CD4-positive, alpha-beta T cell (primary cell): ENCODE data around the gene CAPZB. TPM values are rescaled to one million over a fixed set of nuclear protein-coding genes. Genes with fewer than 3 reads are reported as not detected.

Source experiments
- ATAC-seq: fragments of 200-7000 bp; cut with Tn5 transposase; one replicate; pipeline ENCODE4 v1.10.0; 2022; ENCODE audit warnings: mild to moderate bottlenecking; ENCODE audit not compliant: poor library complexity
- CTCF ChIA-PET: fragments of 350-600 bp; sonication (Branson Sonifier 250); formaldehyde crosslinking; loops from one replicate; lab custom pipeline; 2021; ENCODE audit warnings: antibody characterized with exemption, inconsistent platforms; lab: Charles Lee
- POLR2A ChIA-PET: fragments of 350-600 bp; sonication (Branson Sonifier 250); formaldehyde crosslinking; loops from one replicate; lab custom pipeline; 2021; ENCODE audit warnings: antibody characterized with exemption, inconsistent platforms; lab: Charles Lee
- DNase-seq, 14 experiments: peaks; one replicate each; pipeline ENCODE4 v3.0.0-alpha.2; 2013 to 2020; ENCODE audit warnings: mixed read lengths in 2 of 14
- H3K27ac ChIP-seq, 2 donors: one replicate each; pipeline versions ENCODE4 v1.5.1 to v1.7.0; 2013; ENCODE audit warnings: low read length in 2 of 2, low read depth in 1 of 2, mild to moderate bottlenecking in 1 of 2
- H3K27me3 ChIP-seq, 2 experiments: 1 replicate in 1 of 2; 2 replicates in 1 of 2; pipeline versions ENCODE4 v1.6.1 to v1.7.0; 2013; ENCODE audit warnings: low read length in 2 of 2, control low read depth in 1 of 2, mild to moderate bottlenecking in 1 of 2, moderate library complexity in 1 of 2; ENCODE audit not compliant: insufficient read depth in 2 of 2, control insufficient read depth in 1 of 2
- H3K36me3 ChIP-seq: one replicate; pipeline ENCODE4 v1.6.1; 2013; ENCODE audit warnings: low read length, control low read depth; ENCODE audit not compliant: insufficient read depth
- H3K4me1 ChIP-seq: one replicate; pipeline ENCODE4 v1.6.1; 2013; ENCODE audit warnings: low read length, control low read depth; ENCODE audit not compliant: insufficient read depth
- H3K4me3 ChIP-seq: one replicate; pipeline ENCODE4 v1.5.1; 2013; ENCODE audit warnings: mild to moderate bottlenecking, low read length, moderate library complexity
- H3K9me3 ChIP-seq, 2 experiments: 1 replicate in 1 of 2; 2 replicates in 1 of 2; pipeline versions ENCODE4 v1.6.1 to v1.7.0; 2013; ENCODE audit warnings: low read length in 2 of 2, mild to moderate bottlenecking in 2 of 2, control low read depth in 1 of 2, moderate library complexity in 1 of 2; ENCODE audit not compliant: control insufficient read depth in 1 of 2, insufficient read depth in 1 of 2
- H3K27ac Mint-ChIP-seq: one replicate; pipeline ENCODE4 v1.8.0; 2020; ENCODE audit warnings: mixed read lengths
- H3K27me3 Mint-ChIP-seq: one replicate; pipeline ENCODE4 v1.8.0; 2021; ENCODE audit warnings: mixed read lengths
- H3K36me3 Mint-ChIP-seq: one replicate; pipeline ENCODE4 v1.8.0; 2021; ENCODE audit warnings: low read depth, mixed read lengths
- H3K4me1 Mint-ChIP-seq: one replicate; pipeline ENCODE4 v1.8.0; 2021; ENCODE audit warnings: low read depth, mixed read lengths
- H3K4me3 Mint-ChIP-seq: one replicate; pipeline ENCODE4 v1.8.0; 2020; ENCODE audit warnings: mild to moderate bottlenecking, mixed read lengths
- H3K9me3 Mint-ChIP-seq: one replicate; pipeline ENCODE4 v1.8.0; 2020; ENCODE audit warnings: mixed read lengths
- intact Hi-C, 2 experiments: fragments of 100-400 bp; cut with DNase I in 1 of 2; cut with micrococcal nuclease in 1 of 2; formaldehyde crosslinking; loops; one replicate each; pipeline versions ENCODE4 v1.15.1 to v1.9.0; 2023 to 2025; cut with DNase I, micrococcal nuclease
- total RNA-seq, 174 experiments: library from RNA in 2 of 174; stranded (reverse) in 2 of 174; gene quantifications; one replicate each; pipeline ENCODE4 v1.2.3 and lab custom pipeline; 2021 to 2026
- TF ChIP-seq, protein P1 (sequence below): fragments of 200-600 bp; IDR thresholded peaks from one replicate; pipeline ENCODE4 v1.8.0; 2022; ENCODE audit warnings: antibody characterized with exemption, mild to moderate bottlenecking

CAPZB gene
- total RNA-seq, 2 experiments from 2014 or later: 168 to 173 TPM

DNA sequence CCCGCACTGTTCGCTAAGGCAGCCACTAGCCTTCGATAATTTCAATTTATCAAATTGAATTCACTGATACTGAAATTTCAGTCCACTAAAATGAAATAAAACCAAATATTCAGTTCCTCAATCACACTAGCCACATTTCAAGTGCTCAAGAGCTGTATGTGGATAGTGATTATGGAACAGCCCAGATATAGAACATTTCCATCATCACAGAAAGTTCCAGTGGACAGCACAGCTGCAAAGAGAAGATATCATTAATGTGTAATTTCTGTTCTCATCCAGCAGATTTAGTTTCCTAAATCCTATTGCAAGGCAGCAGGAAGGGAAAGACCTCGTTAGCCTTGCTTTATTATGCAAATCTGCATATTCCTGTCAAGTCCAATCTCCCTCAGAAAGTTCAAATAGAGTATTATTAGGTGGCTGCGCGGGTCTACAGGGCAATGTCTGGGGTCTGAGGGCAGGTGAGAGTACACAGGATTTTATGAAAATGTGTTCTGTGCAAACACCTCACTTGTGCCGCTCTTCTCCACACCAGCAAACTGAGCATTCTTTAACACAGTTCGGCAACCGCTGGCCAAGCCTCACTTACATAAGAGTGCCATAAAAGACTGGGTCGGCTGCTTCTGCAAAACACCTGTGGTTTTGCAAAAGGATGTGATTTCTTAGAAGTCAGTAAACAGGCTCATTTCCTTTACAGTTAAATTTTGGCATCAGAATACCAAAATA, 22.4 kb downstream of the CAPZB start:
- Mint-ChIP-seq H3K27me3 (no peaks in the 10 kb centered on the region), H3K4me3 (peak overlapping the region; percentile 81)
- intact Hi-C loops: loop anchor here in 1 of 2 experiments (1.0 to 2.0 kb wide), 5 partner anchors 14 to 134 kb away; no protein-coding TSS in a partner anchor

DNA sequence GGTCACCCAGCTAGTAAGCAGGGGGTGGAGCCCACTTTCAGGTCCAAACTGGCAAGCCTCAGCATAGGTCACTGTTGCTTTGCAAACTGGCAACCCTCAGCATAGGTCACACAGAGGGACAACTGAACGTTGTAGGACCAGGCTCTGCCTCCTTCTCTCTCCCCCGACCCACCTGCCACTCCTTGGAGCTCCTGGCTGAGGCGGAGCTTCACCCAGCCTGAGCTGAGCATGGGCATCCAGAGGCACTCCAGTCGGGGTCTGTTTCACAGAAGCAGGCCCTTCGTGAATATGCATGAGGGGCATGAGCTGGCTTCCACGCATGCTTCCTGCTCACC, 24.2 kb downstream of the CAPZB start:
- ChIA-PET CTCF (interaction anchor here (1.0 to 1.1 kb wide), 2 partner anchors 26 to 121 kb away, joined by 3 read pairs; no protein-coding TSS in a partner anchor), POLR2A (interaction anchor here (0.6 to 15.6 kb wide), 7 partner anchors 11 to 136 kb away, joined by 4 to 442 read pairs (median 5); partner anchors contain the start of gene CAPZB)
- TF ChIP-seq, protein P1, sequence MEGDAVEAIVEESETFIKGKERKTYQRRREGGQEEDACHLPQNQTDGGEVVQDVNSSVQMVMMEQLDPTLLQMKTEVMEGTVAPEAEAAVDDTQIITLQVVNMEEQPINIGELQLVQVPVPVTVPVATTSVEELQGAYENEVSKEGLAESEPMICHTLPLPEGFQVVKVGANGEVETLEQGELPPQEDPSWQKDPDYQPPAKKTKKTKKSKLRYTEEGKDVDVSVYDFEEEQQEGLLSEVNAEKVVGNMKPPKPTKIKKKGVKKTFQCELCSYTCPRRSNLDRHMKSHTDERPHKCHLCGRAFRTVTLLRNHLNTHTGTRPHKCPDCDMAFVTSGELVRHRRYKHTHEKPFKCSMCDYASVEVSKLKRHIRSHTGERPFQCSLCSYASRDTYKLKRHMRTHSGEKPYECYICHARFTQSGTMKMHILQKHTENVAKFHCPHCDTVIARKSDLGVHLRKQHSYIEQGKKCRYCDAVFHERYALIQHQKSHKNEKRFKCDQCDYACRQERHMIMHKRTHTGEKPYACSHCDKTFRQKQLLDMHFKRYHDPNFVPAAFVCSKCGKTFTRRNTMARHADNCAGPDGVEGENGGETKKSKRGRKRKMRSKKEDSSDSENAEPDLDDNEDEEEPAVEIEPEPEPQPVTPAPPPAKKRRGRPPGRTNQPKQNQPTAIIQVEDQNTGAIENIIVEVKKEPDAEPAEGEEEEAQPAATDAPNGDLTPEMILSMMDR: no peak
- peak overlapping the region; percentile 86 for H3K27ac Mint-ChIP-seq
- no peak for ATAC-seq
- Histone ChIP-seq H3K36me3 (peaks cover 9% of the 10 kb centered on the region), H3K27me3 (no peaks in the 10 kb centered on the region), H3K27ac (peak overlapping the region; percentile 1 to 93), H3K4me1 (peaks cover 100% of the 10 kb centered on the region), H3K4me3 (no peak overlapping the region), H3K9me3 (no peaks in the 10 kb centered on the region)
- H3K4me3 Mint-ChIP-seq: no peak overlapping the region
- H3K27me3 Mint-ChIP-seq: no peaks in the 10 kb centered on the region
- H3K4me1 Mint-ChIP-seq: peaks cover 91% of the 10 kb centered on the region
- intact Hi-C loops: no loop called here
- DNase-seq: no peak
- peaks cover 32% of the 10 kb centered on the region for H3K36me3 Mint-ChIP-seq
- no peaks in the 10 kb centered on the region for H3K9me3 Mint-ChIP-seq

More for the DNA sequence above, 22.4 kb downstream of the CAPZB start:
- POLR2A ChIA-PET: interaction anchor here (0.7 to 15.6 kb wide), 15 partner anchors 8 to 211 kb away, joined by 3 to 442 read pairs (median 5); partner anchors contain the start of genes CAPZB, EMC1 and MRTO4
- DNase-seq (peak; percentile 55 to 91 (median 69)), ATAC-seq (peak; percentile 78)
- CTCF ChIA-PET: interaction anchor here (1.2 to 1.6 kb wide), 3 partner anchors 17 to 26 kb away, joined by 3 to 5 read pairs (median 4); no protein-coding TSS in a partner anchor
- Mint-ChIP-seq H3K27ac (peak overlapping the region; percentile 86), H3K9me3 (no peaks in the 10 kb centered on the region), H3K4me1 (peaks cover 88% of the 10 kb centered on the region), H3K36me3 (peaks cover 27% of the 10 kb centered on the region)
- peaks cover 100% of the 10 kb centered on the region for H3K4me1 ChIP-seq
- peak overlapping the region; percentile 24 for H3K4me3 ChIP-seq
- H3K36me3 ChIP-seq: peaks cover 9% of the 10 kb centered on the region
- peak overlapping the region; percentile 42 to 93 for H3K27ac ChIP-seq
- H3K27me3 ChIP-seq: no peaks in the 10 kb centered on the region
- no peaks in the 10 kb centered on the region for H3K9me3 ChIP-seq
- TF ChIP-seq, protein P1: no peak

DNA sequence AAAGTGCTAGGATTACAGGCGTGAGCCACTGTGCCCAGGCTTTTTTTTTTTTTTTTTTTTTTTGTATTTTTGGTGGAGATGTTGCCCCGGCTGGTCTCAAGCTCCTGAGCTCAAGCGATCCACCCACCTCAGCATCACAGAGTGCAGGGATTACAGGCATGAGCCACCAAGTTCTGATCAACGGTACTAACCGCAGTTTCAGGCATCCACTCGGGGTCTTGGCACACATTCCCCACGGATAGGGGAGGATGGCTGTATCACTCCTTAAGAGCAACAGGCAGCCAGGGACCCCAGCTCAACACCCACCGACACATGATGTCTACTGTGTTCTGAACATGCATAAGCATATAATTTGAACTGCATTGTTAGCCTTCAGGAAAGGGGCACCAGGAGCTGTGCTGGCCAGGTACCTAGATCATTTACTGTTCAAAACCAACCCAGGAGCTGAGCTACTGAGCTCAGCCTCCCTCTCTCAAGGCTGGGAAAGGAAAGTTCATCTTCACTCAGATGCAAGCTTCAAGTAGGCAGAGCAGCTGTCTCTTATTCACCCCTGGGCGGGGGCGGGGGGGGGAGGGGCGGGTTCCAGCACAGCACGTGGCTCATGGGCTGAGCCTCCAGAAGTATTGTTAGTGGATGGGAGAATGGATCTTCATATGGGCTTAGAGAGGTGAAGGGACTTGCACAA, 24.7 kb downstream of the CAPZB start:
- peaks cover 100% of the 10 kb centered on the region for H3K4me1 ChIP-seq
- peaks cover 31% of the 10 kb centered on the region for H3K36me3 Mint-ChIP-seq
- no peak overlapping the region for H3K4me3 ChIP-seq
- no peak for ATAC-seq
- ChIA-PET POLR2A (interaction anchor here (0.6 to 15.6 kb wide), 9 partner anchors 8 to 137 kb away, joined by 4 to 442 read pairs (median 5); partner anchors contain the start of gene CAPZB), CTCF (interaction anchor here (1.0 to 1.1 kb wide), 2 partner anchors 27 to 121 kb away, joined by 3 read pairs; no protein-coding TSS in a partner anchor)
- peak overlapping the region; percentile 79 for H3K4me3 Mint-ChIP-seq
- H3K36me3 ChIP-seq: peaks cover 5% of the 10 kb centered on the region
- DNase-seq: peak in 1 of 14 experiments; percentile 68
- intact Hi-C loops: no loop called here
- TF ChIP-seq, protein P1: no peak
- H3K27ac Mint-ChIP-seq: peak overlapping the region; percentile 86
- peaks cover 91% of the 10 kb centered on the region for H3K4me1 Mint-ChIP-seq
- H3K9me3 ChIP-seq: no peaks in the 10 kb centered on the region
- H3K9me3 Mint-ChIP-seq: no peaks in the 10 kb centered on the region
- H3K27ac ChIP-seq: peak overlapping the region; percentile 35 to 93
- no peaks in the 10 kb centered on the region for H3K27me3 ChIP-seq
- H3K27me3 Mint-ChIP-seq: no peaks in the 10 kb centered on the region
